ENCODE results near the gene KLHL40.

KLHL40 gene

DNA sequence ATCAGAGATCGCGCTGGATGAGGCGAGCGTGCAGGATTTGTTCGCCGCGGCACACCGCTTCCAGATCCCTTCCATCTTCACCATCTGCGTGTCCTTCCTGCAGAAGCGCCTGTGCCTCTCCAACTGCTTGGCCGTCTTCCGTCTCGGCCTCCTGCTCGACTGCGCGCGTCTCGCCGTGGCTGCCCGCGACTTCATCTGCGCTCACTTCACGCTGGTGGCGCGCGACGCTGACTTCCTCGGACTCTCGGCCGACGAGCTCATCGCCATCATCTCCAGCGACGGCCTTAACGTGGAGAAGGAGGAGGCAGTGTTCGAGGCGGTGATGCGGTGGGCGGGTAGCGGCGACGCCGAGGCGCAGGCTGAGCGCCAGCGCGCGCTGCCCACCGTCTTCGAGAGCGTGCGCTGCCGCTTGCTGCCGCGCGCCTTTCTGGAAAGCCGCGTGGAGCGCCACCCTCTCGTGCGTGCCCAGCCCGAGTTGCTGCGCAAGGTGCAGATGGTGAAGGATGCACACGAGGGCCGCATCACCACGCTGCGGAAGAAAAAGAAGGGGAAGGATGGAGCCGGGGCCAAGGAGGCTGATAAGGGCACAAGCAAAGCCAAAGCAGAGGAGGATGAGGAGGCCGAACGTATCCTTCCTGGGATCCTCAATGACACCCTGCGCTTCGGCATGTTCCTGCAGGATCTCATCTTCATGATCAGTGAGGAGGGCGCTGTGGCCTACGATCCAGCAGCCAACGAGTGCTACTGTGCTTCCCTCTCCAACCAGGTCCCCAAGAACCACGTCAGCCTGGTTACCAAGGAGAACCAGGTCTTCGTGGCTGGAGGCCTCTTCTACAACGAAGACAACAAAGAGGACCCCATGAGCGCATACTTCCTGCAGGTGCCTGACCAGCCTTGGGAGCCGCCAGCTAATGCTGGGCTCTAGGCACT is 819 bp downstream of the KLHL40 start:
- H3K9me3 ChIP-seq (ENCODE audit: insufficient read depth, low read length, severe bottlenecking), result no peaks in the 10 kb centered on the region
- no peak for TF ChIP-seq EZH2 (IDR thresholded peaks at IDR 0.05; ENCODE audit: borderline replicate concordance, low read depth, low read length, severe bottlenecking)
- TF ChIP-seq, protein P1, sequence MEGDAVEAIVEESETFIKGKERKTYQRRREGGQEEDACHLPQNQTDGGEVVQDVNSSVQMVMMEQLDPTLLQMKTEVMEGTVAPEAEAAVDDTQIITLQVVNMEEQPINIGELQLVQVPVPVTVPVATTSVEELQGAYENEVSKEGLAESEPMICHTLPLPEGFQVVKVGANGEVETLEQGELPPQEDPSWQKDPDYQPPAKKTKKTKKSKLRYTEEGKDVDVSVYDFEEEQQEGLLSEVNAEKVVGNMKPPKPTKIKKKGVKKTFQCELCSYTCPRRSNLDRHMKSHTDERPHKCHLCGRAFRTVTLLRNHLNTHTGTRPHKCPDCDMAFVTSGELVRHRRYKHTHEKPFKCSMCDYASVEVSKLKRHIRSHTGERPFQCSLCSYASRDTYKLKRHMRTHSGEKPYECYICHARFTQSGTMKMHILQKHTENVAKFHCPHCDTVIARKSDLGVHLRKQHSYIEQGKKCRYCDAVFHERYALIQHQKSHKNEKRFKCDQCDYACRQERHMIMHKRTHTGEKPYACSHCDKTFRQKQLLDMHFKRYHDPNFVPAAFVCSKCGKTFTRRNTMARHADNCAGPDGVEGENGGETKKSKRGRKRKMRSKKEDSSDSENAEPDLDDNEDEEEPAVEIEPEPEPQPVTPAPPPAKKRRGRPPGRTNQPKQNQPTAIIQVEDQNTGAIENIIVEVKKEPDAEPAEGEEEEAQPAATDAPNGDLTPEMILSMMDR (IDR thresholded peaks at IDR 0.05; ENCODE audit: borderline replicate concordance, extremely low read depth, low read length, poor library complexity, severe bottlenecking), result no peak

DNA sequence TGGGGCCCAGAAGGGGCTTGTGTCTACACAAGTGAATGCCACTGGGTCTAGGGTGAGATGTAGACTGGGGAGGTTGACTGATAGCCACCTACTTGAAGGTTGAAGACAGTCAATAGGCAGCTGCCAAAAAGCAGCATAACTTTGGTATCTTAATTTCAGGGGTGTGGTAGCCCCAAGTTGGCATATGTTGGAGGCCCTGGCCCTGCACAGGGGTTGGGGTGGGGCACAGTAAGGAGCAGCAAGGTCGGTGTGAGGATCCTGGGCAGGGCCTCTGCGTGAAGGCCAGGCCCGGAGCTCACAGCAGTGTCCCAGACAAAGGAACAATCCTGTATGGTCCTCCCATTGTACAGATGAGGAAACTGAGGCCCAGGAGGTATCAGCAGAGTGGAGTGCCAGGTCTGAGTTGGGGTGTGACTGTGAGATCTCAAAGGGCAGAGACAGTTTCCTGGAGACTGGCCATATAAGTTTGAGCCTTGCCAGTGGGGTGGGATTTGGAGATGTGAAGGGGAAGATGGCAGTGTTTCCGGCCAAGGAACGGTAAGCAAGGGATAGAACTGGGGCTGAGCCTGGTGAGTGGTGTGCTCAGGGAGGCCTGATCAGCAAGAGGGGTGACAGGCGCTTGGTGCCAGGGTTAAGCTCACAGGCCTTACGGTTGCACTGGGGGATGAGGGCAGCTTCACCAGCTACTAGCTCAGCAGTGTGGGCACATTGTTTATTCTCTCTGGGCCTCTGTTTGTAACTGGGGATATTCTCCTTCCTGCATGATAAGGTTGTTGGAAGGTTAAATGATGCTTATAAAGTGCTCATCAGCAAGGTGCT is 1.7 kb downstream of the KLHL40 start:
- no peak overlapping the region for H3K4me2 ChIP-seq (ENCODE audit: insufficient read depth, low read length)
- no peak overlapping the region for H3K9ac ChIP-seq (ENCODE audit: low read depth, low read length)
- H2AFZ ChIP-seq (ENCODE audit: low read depth, low read length), result no peak overlapping the region
- no peak for ATAC-seq (ENCODE audit: insufficient read depth, low read depth)
- no peak for DNase-seq
- no peak overlapping the region for H3K27ac ChIP-seq (ENCODE audit: low read length)
- no peaks in the 10 kb centered on the region for H3K79me2 ChIP-seq (ENCODE audit: insufficient read depth, low read length)
- H3K4me1 ChIP-seq (ENCODE audit: insufficient read depth, low read length), result no peaks in the 10 kb centered on the region
- no peaks in the 10 kb centered on the region for H3K27me3 ChIP-seq (ENCODE audit: insufficient read depth, low read length, poor library complexity)
- H4K20me1 ChIP-seq (ENCODE audit: insufficient read depth, low read length), result 0 out of 2 replicates have a peak, but pooled peaks cover 5% of the 10 kb centered on the region
- no peaks in the 10 kb centered on the region for H3K9me3 ChIP-seq (ENCODE audit: insufficient read depth, low read length, severe bottlenecking)
- H3K4me3 ChIP-seq (ENCODE audit: low read depth in 1 of 2, low read length in 2 of 2), result no peak overlapping the region
- no peaks in the 10 kb centered on the region for H3K36me3 ChIP-seq (ENCODE audit: insufficient read depth, low read length)
- TF ChIP-seq EZH2 (IDR thresholded peaks at IDR 0.05; ENCODE audit: borderline replicate concordance, low read depth, low read length, severe bottlenecking), result no peak
- TF ChIP-seq, protein P1 (IDR thresholded peaks at IDR 0.05; ENCODE audit: borderline replicate concordance, extremely low read depth, low read length, poor library complexity, severe bottlenecking), result no peak

More for the DNA sequence above, 819 bp downstream of the KLHL40 start:
- H3K27ac ChIP-seq (ENCODE audit: low read length), result no peak overlapping the region
- DNase-seq, result no peak
- no peaks in the 10 kb centered on the region for H3K4me1 ChIP-seq (ENCODE audit: insufficient read depth, low read length)
- no peak overlapping the region for H2AFZ ChIP-seq (ENCODE audit: low read depth, low read length)
- no peak overlapping the region for H3K4me2 ChIP-seq (ENCODE audit: insufficient read depth, low read length)
- H4K20me1 ChIP-seq (ENCODE audit: insufficient read depth, low read length), result 0 out of 2 replicates have a peak, but pooled peaks cover 5% of the 10 kb centered on the region
- no peak for ATAC-seq (ENCODE audit: insufficient read depth, low read depth)
- H3K9ac ChIP-seq (ENCODE audit: low read depth, low read length), result no peak overlapping the region
- H3K36me3 ChIP-seq (ENCODE audit: insufficient read depth, low read length), result no peaks in the 10 kb centered on the region
- no peaks in the 10 kb centered on the region for H3K79me2 ChIP-seq (ENCODE audit: insufficient read depth, low read length)
- H3K27me3 ChIP-seq (ENCODE audit: insufficient read depth, low read length, poor library complexity), result no peaks in the 10 kb centered on the region
- H3K4me3 ChIP-seq (ENCODE audit: low read depth in 1 of 2, low read length in 2 of 2), result no peak overlapping the region

DNA sequence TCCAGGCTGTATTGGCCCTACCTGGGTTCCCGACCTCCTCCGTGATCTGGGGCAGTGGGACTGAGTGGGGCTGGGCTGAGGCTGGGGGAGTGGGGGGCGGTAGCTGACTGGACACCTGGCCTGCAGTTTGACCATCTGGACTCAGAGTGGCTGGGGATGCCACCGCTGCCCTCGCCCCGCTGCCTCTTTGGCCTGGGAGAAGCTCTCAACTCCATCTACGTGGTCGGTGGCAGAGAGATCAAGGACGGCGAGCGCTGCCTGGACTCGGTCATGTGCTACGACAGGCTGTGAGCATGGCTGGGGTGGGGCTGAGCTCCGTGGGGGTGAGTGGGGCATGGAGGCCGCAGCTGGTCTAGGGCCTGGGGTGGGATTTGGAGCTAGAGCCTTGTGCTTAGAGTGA is 2.7 kb downstream of the KLHL40 start:
- no peak overlapping the region for H3K9ac ChIP-seq (ENCODE audit: low read depth, low read length)
- H3K36me3 ChIP-seq (ENCODE audit: insufficient read depth, low read length), result no peaks in the 10 kb centered on the region
- H3K79me2 ChIP-seq (ENCODE audit: insufficient read depth, low read length), result no peaks in the 10 kb centered on the region
- no peaks in the 10 kb centered on the region for H3K4me1 ChIP-seq (ENCODE audit: insufficient read depth, low read length)
- DNase-seq (no peak), ATAC-seq (ENCODE audit: insufficient read depth, low read depth) (no peak)
- no peak overlapping the region for H3K27ac ChIP-seq (ENCODE audit: low read length)
- no peaks in the 10 kb centered on the region for H3K9me3 ChIP-seq (ENCODE audit: insufficient read depth, low read length, severe bottlenecking)
- TF ChIP-seq, protein P1 (IDR thresholded peaks at IDR 0.05; ENCODE audit: borderline replicate concordance, extremely low read depth, low read length, poor library complexity, severe bottlenecking), result no peak
- TF ChIP-seq EZH2 (IDR thresholded peaks at IDR 0.05; ENCODE audit: borderline replicate concordance, low read depth, low read length, severe bottlenecking), result no peak
- no peak overlapping the region for H3K4me3 ChIP-seq (ENCODE audit: low read depth in 1 of 2, low read length in 2 of 2)
- H2AFZ ChIP-seq (ENCODE audit: low read depth, low read length), result no peak overlapping the region
- 0 out of 2 replicates have a peak, but pooled peaks cover 5% of the 10 kb centered on the region for H4K20me1 ChIP-seq (ENCODE audit: insufficient read depth, low read length)
- no peaks in the 10 kb centered on the region for H3K27me3 ChIP-seq (ENCODE audit: insufficient read depth, low read length, poor library complexity)
- no peak overlapping the region for H3K4me2 ChIP-seq (ENCODE audit: insufficient read depth, low read length)

Measured in DND-41 (cell line).